ENCODE results near the gene DCUN1D2.

Gene DCUN1D2

GRCh38 chr13:113447596-113447995, 42.9 kb downstream of the DCUN1D2 start:
- H3K27me3 ChIP-seq (ENCODE audit: insufficient read depth, poor library complexity, severe bottlenecking) = no peaks in the 10 kb centered on the region
- TF ChIP-seq POLR2AphosphoS5 (IDR thresholded peaks at IDR 0.05; ENCODE audit: low read depth) (no peak), GABPA (IDR thresholded peaks at IDR 0.05; ENCODE audit: low read depth) (no peak), CTCF (IDR thresholded peaks at IDR 0.05; ENCODE audit: insufficient read depth, low read length) (no peak), REST (IDR thresholded peaks at IDR 0.05; ENCODE audit: insufficient replicate concordance, low read depth) (no peak), SPI1 (IDR thresholded peaks at IDR 0.05; ENCODE audit: borderline replicate concordance, low read depth) (no peak)
- DNase-seq (ENCODE audit: low read depth in 1 of 2, low spot score in 1 of 2) = no peak
- no peak overlapping the region for H3K4me3 ChIP-seq (replicated peaks; ENCODE audit: insufficient read depth, low read length)
- no peak overlapping the region for H3K27ac ChIP-seq (replicated peaks)

DNA sequence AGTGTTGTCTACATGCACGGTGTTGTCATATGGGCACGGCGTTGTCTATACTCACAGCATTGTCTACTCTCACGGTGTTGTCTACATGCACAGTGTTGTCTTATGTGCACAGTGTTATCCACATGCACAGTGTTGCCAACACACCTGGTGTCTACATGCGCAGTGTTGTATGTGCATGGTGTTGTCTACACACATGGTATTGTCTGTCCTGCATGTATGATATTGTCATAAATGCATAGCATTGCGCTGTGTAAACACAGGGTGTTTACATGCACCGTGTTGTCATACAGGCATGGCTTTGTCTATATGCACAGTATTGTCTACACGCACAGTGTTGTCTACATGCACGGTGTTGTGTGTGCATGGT, 44.0 kb downstream of the DCUN1D2 start:
- H3K27ac ChIP-seq (replicated peaks) = no peak overlapping the region
- DNase-seq (ENCODE audit: low read depth in 1 of 2, low spot score in 1 of 2) = no peak
- no peak overlapping the region for H3K4me3 ChIP-seq (replicated peaks; ENCODE audit: insufficient read depth, low read length)
- H3K27me3 ChIP-seq (ENCODE audit: insufficient read depth, poor library complexity, severe bottlenecking) = no peaks in the 10 kb centered on the region
- TF ChIP-seq CTCF (IDR thresholded peaks at IDR 0.05; ENCODE audit: insufficient read depth, low read length) (no peak), SPI1 (IDR thresholded peaks at IDR 0.05; ENCODE audit: borderline replicate concordance, low read depth) (no peak), GABPA (IDR thresholded peaks at IDR 0.05; ENCODE audit: low read depth) (no peak), REST (IDR thresholded peaks at IDR 0.05; ENCODE audit: insufficient replicate concordance, low read depth) (no peak), POLR2AphosphoS5 (IDR thresholded peaks at IDR 0.05; ENCODE audit: low read depth) (no peak)

DNA sequence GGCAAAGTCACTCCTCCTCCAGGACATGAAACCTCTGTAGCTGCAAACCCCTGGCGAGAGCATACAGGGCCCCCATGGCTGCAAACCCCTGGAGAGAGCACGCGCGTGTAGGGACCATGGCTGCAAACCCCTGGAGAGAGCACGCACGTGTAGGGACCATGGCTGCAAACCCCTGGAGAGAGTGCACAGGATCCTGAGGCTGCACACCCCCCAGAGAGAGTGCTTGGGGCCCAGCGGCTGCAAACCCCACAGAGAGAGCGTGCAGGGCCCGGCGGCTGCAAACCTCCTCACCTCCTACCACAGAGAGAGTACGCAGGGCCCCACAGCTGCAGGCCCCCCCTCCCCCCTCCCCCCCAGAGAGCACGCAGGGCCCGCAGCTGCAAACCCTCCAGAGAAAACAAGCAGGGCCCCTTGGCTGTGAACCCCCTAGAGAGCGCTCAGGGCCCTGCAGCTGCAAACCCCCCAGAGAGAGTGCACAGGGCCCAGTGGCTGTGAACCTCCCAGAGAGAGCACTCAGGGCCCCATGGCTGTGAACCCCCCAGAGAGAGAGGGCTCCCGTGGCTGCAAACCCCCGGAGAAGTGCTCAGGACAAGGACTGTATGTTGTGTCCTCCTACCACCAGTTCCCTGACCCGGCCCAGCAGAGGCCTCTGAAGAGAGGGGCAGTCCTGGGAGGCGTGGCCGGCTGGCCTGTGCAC, 44.6 kb downstream of the DCUN1D2 start:
- Histone ChIP-seq H3K27ac (replicated peaks) (no peak overlapping the region), H3K27me3 (ENCODE audit: insufficient read depth, poor library complexity, severe bottlenecking) (no peaks in the 10 kb centered on the region), H3K4me3 (replicated peaks; ENCODE audit: insufficient read depth, low read length) (no peak overlapping the region)
- no peak for TF ChIP-seq CTCF (IDR thresholded peaks at IDR 0.05; ENCODE audit: insufficient read depth, low read length)
- no peak for TF ChIP-seq REST (IDR thresholded peaks at IDR 0.05; ENCODE audit: insufficient replicate concordance, low read depth)
- no peak for TF ChIP-seq POLR2AphosphoS5 (IDR thresholded peaks at IDR 0.05; ENCODE audit: low read depth)
- no peak for TF ChIP-seq GABPA (IDR thresholded peaks at IDR 0.05; ENCODE audit: low read depth)
- no peak for TF ChIP-seq SPI1 (IDR thresholded peaks at IDR 0.05; ENCODE audit: borderline replicate concordance, low read depth)
- no peak for DNase-seq (ENCODE audit: low read depth in 1 of 2, low spot score in 1 of 2)

All from HL-60 (cell line).